Endodermal cell (in vitro differentiated cells): ENCODE results near the gene CEMP1. TPM values are rescaled to one million over a fixed set of nuclear protein-coding genes. Genes with fewer than 3 reads are reported as not detected.
"Not testable (repeated sequence)": the region's sequence is repeated elsewhere in the genome, so short reads cannot be mapped to it uniquely, and the experiment has no call there.

Experiments used
- DNase-seq: peaks from one replicate; pipeline ENCODE4 v3.0.0-alpha.2; 2017
- H3K27ac ChIP-seq: 2 replicates; pipeline ENCODE4 v1.5.1; 2013; ENCODE audit warnings: mild to moderate bottlenecking, low read depth, low read length, moderate library complexity
- H3K27me3 ChIP-seq: 2 replicates; pipeline ENCODE4 v1.6.1; 2013; ENCODE audit warnings: mild to moderate bottlenecking, low read length, moderate library complexity; ENCODE audit not compliant: insufficient read depth, control insufficient read depth, poor library complexity, severe bottlenecking
- H3K36me3 ChIP-seq: 2 replicates; pipeline ENCODE4 v1.7.0; 2013; ENCODE audit warnings: mild to moderate bottlenecking, low read length, moderate library complexity; ENCODE audit not compliant: control insufficient read depth, insufficient read depth
- H3K4me1 ChIP-seq: one replicate; pipeline ENCODE4 v1.7.0; 2013; ENCODE audit warnings: low read length; ENCODE audit not compliant: control insufficient read depth, insufficient read depth
- H3K4me3 ChIP-seq: 2 replicates; pipeline ENCODE4 v1.5.1; 2013; ENCODE audit warnings: mild to moderate bottlenecking, low read length, moderate library complexity
- H3K9ac ChIP-seq: 2 replicates; pipeline ENCODE4 v1.6.1; 2013; ENCODE audit warnings: mild to moderate bottlenecking, low read length, moderate library complexity; ENCODE audit not compliant: poor library complexity, severe bottlenecking; ENCODE audit errors: extremely low read depth
- H3K9me3 ChIP-seq: 2 replicates; pipeline ENCODE4 v1.6.1; 2013; ENCODE audit warnings: mild to moderate bottlenecking, low read length, moderate library complexity; ENCODE audit not compliant: control insufficient read depth
- H3K27ac Mint-ChIP-seq: 2 replicates; pipeline ENCODE4 v1.8.0; 2020; ENCODE audit warnings: mixed read lengths
- H3K27me3 Mint-ChIP-seq: 2 replicates; pipeline ENCODE4 v1.8.0; 2021; ENCODE audit warnings: mild to moderate bottlenecking, mixed read lengths; ENCODE audit not compliant: insufficient read depth
- H3K36me3 Mint-ChIP-seq: 2 replicates; pipeline ENCODE4 v1.8.0; 2020; ENCODE audit warnings: low read depth, mixed read lengths
- H3K4me1 Mint-ChIP-seq: 2 replicates; pipeline ENCODE4 v1.8.0; 2020; ENCODE audit warnings: mixed read lengths
- H3K4me3 Mint-ChIP-seq: 2 replicates; pipeline ENCODE4 v1.8.0; 2020; ENCODE audit warnings: mild to moderate bottlenecking, moderate library complexity, mixed read lengths
- H3K9me3 Mint-ChIP-seq: 2 replicates; pipeline ENCODE4 v1.8.0; 2020; ENCODE audit warnings: mild to moderate bottlenecking, mixed read lengths
- CTCF ChIP-seq: fragments of 200-600 bp; sonication (generic); conservative IDR thresholded peaks from 2 replicates; pipeline ENCODE4 v1.5.0; 2021; ENCODE audit warnings: antibody characterized with exemption, mild to moderate bottlenecking
- WGBS, 2 experiments: methylation state at CpG; one replicate each; pipeline versions ENCODE4 v1.1.5 to v1.1.7; 2013; ENCODE audit warnings: missing lambda C conversion rate in 2 of 2, mixed read lengths in 1 of 2; ENCODE audit not compliant: insufficient coverage in 1 of 2, insufficient read length in 1 of 2; 5-methylcytosine and 5-hydroxymethylcytosine counted together
- total RNA-seq, 2 donors: library from RNA; stranded (reverse); fragmentation: NEBNext Ultra II Directional in 1 of 2; extraction: Animal tissue kit (Norgen Biotek cat#: 25700) in 1 of 2; gene quantifications; 2 replicates in 1 of 2; 3 replicates in 1 of 2; pipeline ENCODE4 v1.2.1, GENCODE V29; 2021

The CEMP1 gene
- total RNA-seq, 2 donors from 2014 or later, result 0.24 TPM; not detected in 1

- WGBS, 2 experiments, result 85 to 86% methylated on average over 12 to 14 of the region's 14 CpGs
- not testable (repeated sequence) for H3K27me3 Mint-ChIP-seq, H3K9me3 Mint-ChIP-seq, H3K4me1 ChIP-seq, H3K9ac ChIP-seq, H3K27ac ChIP-seq, H3K9me3 ChIP-seq, H3K36me3 Mint-ChIP-seq, H3K4me1 Mint-ChIP-seq, H3K27ac Mint-ChIP-seq, H3K4me3 ChIP-seq, H3K36me3 ChIP-seq, H3K27me3 ChIP-seq, H3K4me3 Mint-ChIP-seq
- TF ChIP-seq CTCF, result peak; percentile 77
- DNase-seq, result peak; percentile 82
Observed at GRCh38 chr16:2539845-2540458, 8.7 kb upstream of the CEMP1 start.

- peak overlapping the region; percentile 82 for H3K4me3 ChIP-seq
- not testable (repeated sequence) for H3K36me3 Mint-ChIP-seq
- WGBS, 2 experiments, result 92 to 94% methylated on average over 19 to 24 of the region's 24 CpGs
Observed at GRCh38 chr16:2539192-2539844, 8.1 kb upstream of the CEMP1 start.

GRCh38 chr16:2537451-2538379 lies 6.5 kb upstream of the CEMP1 start, which contains the start of gene PDPK1:
Gene PDPK1, plus strand, starts transcription at chr16:2538021. Its CDS starts 92 bp downstream, at chr16:2538113.
- H3K4me3 Mint-ChIP-seq, result peak within 1 kb of the TSS; percentile 60
- peaks cover 4% of the 10 kb centered on the region for H3K36me3 Mint-ChIP-seq
- H3K9me3 ChIP-seq, result no peaks in the 10 kb centered on the region
- peak within 1 kb of the TSS; percentile 25 for H3K9ac ChIP-seq
- no peaks in the 10 kb centered on the region for H3K27me3 ChIP-seq
- TF ChIP-seq CTCF, result no peak
- H3K27me3 Mint-ChIP-seq, result peaks cover 10% of the 10 kb centered on the region
- no peak within 1 kb of the TSS for H3K27ac ChIP-seq
- 1 to 3% methylated on average over 35 to 121 of the region's 126 CpGs for WGBS, 2 experiments
- H3K4me1 ChIP-seq, result no peaks in the 10 kb centered on the region
- H3K36me3 ChIP-seq, result peaks cover 8% of the 10 kb centered on the region
- H3K4me3 ChIP-seq, result peak within 1 kb of the TSS; percentile 82
- H3K4me1 Mint-ChIP-seq, result peaks cover 4% of the 10 kb centered on the region
- H3K27ac Mint-ChIP-seq, result peak within 1 kb of the TSS; percentile 76
- DNase-seq, result peak; percentile 97
- no peaks in the 10 kb centered on the region for H3K9me3 Mint-ChIP-seq

More at GRCh38 chr16:2539192-2539844, 8.1 kb upstream of the CEMP1 start:
- not testable (repeated sequence) for H3K27ac ChIP-seq, H3K9ac ChIP-seq, H3K27me3 Mint-ChIP-seq, H3K27me3 ChIP-seq, H3K4me1 Mint-ChIP-seq, H3K4me1 ChIP-seq, H3K9me3 Mint-ChIP-seq, H3K27ac Mint-ChIP-seq, H3K9me3 ChIP-seq, H3K36me3 ChIP-seq
- H3K4me3 Mint-ChIP-seq, result peak overlapping the region; percentile 55
- peak; percentile 28 for DNase-seq
